ENCODE measurements around the gene INAVA.

GRCh38 chr1:200869753-200870391 lies 24.8 kb upstream of the INAVA start:
- TF ChIP-seq CTCF (IDR thresholded peaks at IDR 0.05; ENCODE audit: poor library complexity): no peak
- TF ChIP-seq EZH2phosphoT487 (IDR thresholded peaks at IDR 0.05; ENCODE audit: low read depth, severe bottlenecking, unreplicated experiment): no peak
